Endothelial cell of umbilical vein (primary cell): ENCODE data around the gene PPP1R9B. TPM values are rescaled to one million over a fixed set of nuclear protein-coding genes. Genes with fewer than 3 reads are reported as not detected.

ENCODE experiments used
- BruUV-seq: library from RNA; stranded (reverse); fragments of 400-500 nt; replicated peaks from 2 replicates; lab custom pipeline; 2021; lab: Mats Ljungman, UMichigan
- CTCF ChIA-PET: fragments of 300-600, 350-600 bp; sonication (Branson Sonifier 250); formaldehyde crosslinking; loops from one replicate; lab custom pipeline; 2021; ENCODE audit warnings: antibody characterized with exemption, inconsistent platforms; lab: Charles Lee
- POLR2A ChIA-PET: fragments of 300-600, 350-600 bp; sonication (Branson Sonifier 250); formaldehyde crosslinking; loops from one replicate; lab custom pipeline; 2021; ENCODE audit warnings: antibody characterized with exemption, inconsistent platforms; lab: Charles Lee
- DNase-seq: peaks from one replicate; pipeline ENCODE4 v3.0.0-alpha.2; 2011; ENCODE audit warnings: low read depth, low spot score
- FAIRE-seq: peaks from 2 replicates; lab custom pipeline; 2011; peaks lifted over from hg19 to GRCh38; lab: Jason Lieb, UNC
- H2AFZ ChIP-seq: 2 replicates; pipeline ENCODE4 v1.6.0; 2012; ENCODE audit warnings: low read depth, low read length, control low read depth, inconsistent platforms
- H3K27ac ChIP-seq: 2 replicates; pipeline ENCODE4 v1.5.1; 2011; ENCODE audit warnings: low read depth, mild to moderate bottlenecking, control low read depth, low read length, moderate library complexity; ENCODE audit not compliant: insufficient read depth
- H3K27me3 ChIP-seq, 2 experiments: 2 replicates each; pipeline versions ENCODE4 v1.6.0 to v1.6.1; 2011; ENCODE audit warnings: low read length in 2 of 2, mixed read lengths in 1 of 2; ENCODE audit not compliant: control insufficient read depth in 2 of 2, insufficient read depth in 2 of 2
- H3K36me3 ChIP-seq, 2 experiments: 2 replicates in 1 of 2; 3 replicates in 1 of 2; pipeline ENCODE4 v1.5.1; 2011; ENCODE audit warnings: low read length in 2 of 2, mild to moderate bottlenecking in 1 of 2, moderate library complexity in 1 of 2; ENCODE audit not compliant: control insufficient read depth in 2 of 2, insufficient read depth in 2 of 2; ENCODE audit errors: extremely low read depth in 1 of 2
- H3K4me1 ChIP-seq: 3 replicates; pipeline ENCODE4 v1.5.1; 2011; ENCODE audit warnings: mild to moderate bottlenecking, low read length; ENCODE audit not compliant: control insufficient read depth, insufficient read depth; ENCODE audit errors: extremely low read depth
- H3K4me2 ChIP-seq: 2 replicates; pipeline ENCODE4 v1.6.1; 2011; ENCODE audit warnings: low read length, control low read depth, mixed read lengths; ENCODE audit not compliant: insufficient read depth
- H3K4me3 ChIP-seq, 3 experiments: fragments of 200-600 bp in 1 of 3; sonication (generic), shearing (Covaris generic) in 1 of 3; replicated peaks in 1 of 3; 2 replicates each; pipeline ENCODE4 v1.5.1; 2011 to 2016; ENCODE audit warnings: control low read depth in 3 of 3, low read length in 3 of 3, mild to moderate bottlenecking in 2 of 3, inconsistent platforms in 1 of 3, low read depth in 1 of 3, moderate library complexity in 1 of 3; ENCODE audit not compliant: insufficient read depth in 1 of 3
- H3K79me2 ChIP-seq: 2 replicates; pipeline ENCODE4 v1.6.0; 2012; ENCODE audit warnings: low read length, inconsistent platforms; ENCODE audit not compliant: control insufficient read depth, insufficient read depth
- H3K9ac ChIP-seq: replicated peaks from 2 replicates; pipeline ENCODE3; 2011; ENCODE audit warnings: low read length, control low read depth; ENCODE audit not compliant: insufficient read depth; ENCODE audit errors: extremely low read depth
- H3K9me1 ChIP-seq: replicated peaks from 3 replicates; pipeline ENCODE4 v1.6.0; 2011; ENCODE audit warnings: mild to moderate bottlenecking, low read length; ENCODE audit not compliant: control insufficient read depth, insufficient read depth; ENCODE audit errors: extremely low read depth
- H3K9me3 ChIP-seq: replicated peaks from 2 replicates; pipeline ENCODE4 v1.5.1; 2012; ENCODE audit warnings: low read length, inconsistent platforms; ENCODE audit not compliant: control insufficient read depth, insufficient read depth
- H4K20me1 ChIP-seq: replicated peaks from 2 replicates; pipeline ENCODE3; 2011; ENCODE audit warnings: mild to moderate bottlenecking, low read length; ENCODE audit not compliant: control insufficient read depth, insufficient read depth; ENCODE audit errors: extremely low read depth
- EZH2 ChIP-seq: IDR thresholded peaks from 2 replicates; pipeline ENCODE4 v1.6.1; 2012; ENCODE audit warnings: borderline replicate concordance, low read depth, mild to moderate bottlenecking, moderate library complexity, low read length, inconsistent platforms; ENCODE audit not compliant: severe bottlenecking
- FOS ChIP-seq: IDR thresholded peaks from 2 replicates; pipeline ENCODE4 v1.6.1; 2011; ENCODE audit warnings: mild to moderate bottlenecking, low read length, moderate library complexity, borderline replicate concordance; ENCODE audit not compliant: insufficient read depth
- GATA2 ChIP-seq: IDR thresholded peaks from 2 replicates; pipeline ENCODE4 v1.7.0; 2011; ENCODE audit warnings: low read depth, mild to moderate bottlenecking, moderate library complexity, mixed read lengths, low read length; ENCODE audit not compliant: insufficient read length, insufficient read depth
- JUN ChIP-seq: IDR thresholded peaks from 2 replicates; pipeline ENCODE4 v1.6.1; 2011; ENCODE audit warnings: borderline replicate concordance, low read depth; ENCODE audit not compliant: insufficient read length, insufficient read depth
- MAX ChIP-seq: IDR thresholded peaks from 2 replicates; pipeline ENCODE4 v1.6.1; 2011; ENCODE audit not compliant: insufficient read depth, insufficient read length
- MYC ChIP-seq: IDR thresholded peaks from one replicate; pipeline ENCODE4 v1.6.1; 2011; ENCODE audit warnings: mild to moderate bottlenecking, low read depth, low read length
- POLR2A ChIP-seq: IDR thresholded peaks from 2 replicates; pipeline ENCODE4 v1.6.1; 2012; ENCODE audit warnings: low read depth, mild to moderate bottlenecking, control low read depth, low read length
- POLR2AphosphoS5 ChIP-seq: IDR thresholded peaks from 2 replicates; pipeline ENCODE4 v1.6.1; 2012; ENCODE audit warnings: low read depth, mild to moderate bottlenecking, control low read depth, low read length, moderate library complexity; ENCODE audit not compliant: insufficient read depth
- dilution Hi-C: fragments of 300-500 bp; cut with MboI; formaldehyde crosslinking; loops from one replicate; pipeline ENCODE4 v1.15.0; 2019; ENCODE audit warnings: low sequenced_read_pairs; ENCODE audit not compliant: extremely low pct_ligation_motif_present
- intact Hi-C: fragments of 100-400 bp; cut with micrococcal nuclease; formaldehyde crosslinking; loops from one replicate; pipeline ENCODE4 v1.10.0; 2022
- polyA plus RNA-seq, 4 experiments: library from polyadenylated mRNA; depleted of rRNA in 3 of 4; stranded (reverse) in 3 of 4; unstranded in 1 of 4; fragments of >200 nt; gene quantifications; 2 replicates each; pipeline versions ENCODE4 v1.2.1 to v1.2.3, GENCODE V29; 2011 to 2012; ENCODE audit warnings: missing spikeins in 1 of 4
- total RNA-seq: library from RNA; stranded (reverse); gene quantifications from 2 replicates; pipeline ENCODE4 v1.2.3, GENCODE V29; 2021
- TF ChIP-seq, protein P1 (sequence below), 2 donors: IDR thresholded peaks; 1 replicate in 1 of 2; 2 replicates in 1 of 2; pipeline ENCODE4 v1.5.1; 2011; ENCODE audit warnings: low read length in 2 of 2, mild to moderate bottlenecking in 2 of 2, moderate library complexity in 2 of 2, control low read depth in 1 of 2, inconsistent platforms in 1 of 2, low read depth in 1 of 2; ENCODE audit not compliant: insufficient read depth in 1 of 2; ENCODE audit errors: extremely low read depth in 1 of 2

Gene PPP1R9B
- total and polyA plus RNA-seq, 2 donors (not counting 3 experiments of a cell fraction or from before 2014, with no cell fraction given) = 20.1 to 60.2 TPM

DNA sequence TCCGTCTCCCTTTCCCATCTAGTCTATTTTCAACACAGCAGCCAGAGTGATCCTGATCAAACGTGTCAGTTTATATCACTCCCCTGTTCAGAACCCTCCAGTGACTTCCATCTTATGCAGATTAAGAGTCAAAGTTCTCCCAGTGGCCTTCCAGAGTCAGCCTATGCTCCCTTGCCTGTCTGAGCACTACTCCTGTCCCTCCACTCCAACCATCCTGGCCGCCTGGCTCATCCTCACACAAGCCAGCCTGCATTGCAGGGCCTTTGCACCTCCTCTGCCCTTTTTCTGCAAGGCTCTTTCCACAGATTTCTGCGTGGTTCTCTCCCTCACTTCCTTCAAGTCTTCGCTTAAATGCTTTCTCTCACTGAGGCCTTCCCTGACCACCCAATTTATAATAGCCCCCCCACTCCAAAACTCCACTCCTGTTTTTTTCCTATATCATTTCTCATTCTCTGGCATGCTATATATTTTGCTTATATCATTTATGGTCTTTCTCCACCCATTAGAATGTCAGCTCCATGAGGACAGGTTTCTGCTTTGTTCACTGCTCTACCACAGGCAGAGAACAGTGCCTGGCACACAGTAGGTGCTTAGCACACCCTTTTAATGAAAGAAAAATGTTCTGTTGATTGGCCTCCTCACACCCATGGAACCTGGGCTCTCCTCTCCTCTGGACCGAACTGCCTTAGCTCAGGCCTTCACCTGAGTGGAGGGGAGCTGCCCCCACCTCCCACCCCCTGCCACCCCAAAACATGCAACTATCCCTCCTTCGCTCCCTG is 29.8 kb downstream of the PPP1R9B start:
- Histone ChIP-seq H3K9ac (no peak overlapping the region), H3K36me3 (no peaks in the 10 kb centered on the region), H2AFZ (no peak overlapping the region), H3K4me3 (no peak overlapping the region), H3K27me3 (no peaks in the 10 kb centered on the region), H4K20me1 (no peaks in the 10 kb centered on the region), H3K4me1 (peaks cover 10% of the 10 kb centered on the region), H3K79me2 (no peaks in the 10 kb centered on the region), H3K27ac (no peak overlapping the region), H3K9me3 (no peaks in the 10 kb centered on the region), H3K4me2 (no peak overlapping the region), H3K9me1 (no peaks in the 10 kb centered on the region)
- intact Hi-C loops (no loop called here), dilution Hi-C loops (no loop called here)
- CTCF ChIA-PET = interaction anchor here (1.4 to 2.3 kb wide), 3 partner anchors 12 to 41 kb away, joined by 3 to 6 read pairs (median 5); no protein-coding TSS in a partner anchor
- BruUV-seq = no TSS peak
- POLR2A ChIA-PET = no interaction called here
- DNase-seq (no peak), FAIRE-seq (no peak)
- no peak for TF ChIP-seq POLR2A
- no peak for TF ChIP-seq MAX
- TF ChIP-seq FOS = no peak
- TF ChIP-seq, protein P1, sequence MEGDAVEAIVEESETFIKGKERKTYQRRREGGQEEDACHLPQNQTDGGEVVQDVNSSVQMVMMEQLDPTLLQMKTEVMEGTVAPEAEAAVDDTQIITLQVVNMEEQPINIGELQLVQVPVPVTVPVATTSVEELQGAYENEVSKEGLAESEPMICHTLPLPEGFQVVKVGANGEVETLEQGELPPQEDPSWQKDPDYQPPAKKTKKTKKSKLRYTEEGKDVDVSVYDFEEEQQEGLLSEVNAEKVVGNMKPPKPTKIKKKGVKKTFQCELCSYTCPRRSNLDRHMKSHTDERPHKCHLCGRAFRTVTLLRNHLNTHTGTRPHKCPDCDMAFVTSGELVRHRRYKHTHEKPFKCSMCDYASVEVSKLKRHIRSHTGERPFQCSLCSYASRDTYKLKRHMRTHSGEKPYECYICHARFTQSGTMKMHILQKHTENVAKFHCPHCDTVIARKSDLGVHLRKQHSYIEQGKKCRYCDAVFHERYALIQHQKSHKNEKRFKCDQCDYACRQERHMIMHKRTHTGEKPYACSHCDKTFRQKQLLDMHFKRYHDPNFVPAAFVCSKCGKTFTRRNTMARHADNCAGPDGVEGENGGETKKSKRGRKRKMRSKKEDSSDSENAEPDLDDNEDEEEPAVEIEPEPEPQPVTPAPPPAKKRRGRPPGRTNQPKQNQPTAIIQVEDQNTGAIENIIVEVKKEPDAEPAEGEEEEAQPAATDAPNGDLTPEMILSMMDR (IDR thresholded peaks at IDR 0.05; ENCODE audit: extremely low read depth in 1 of 2, insufficient read depth in 1 of 2, low read depth in 1 of 2, low read length in 2 of 2) = no peak
- TF ChIP-seq JUN = no peak
- no peak for TF ChIP-seq POLR2AphosphoS5
- no peak for TF ChIP-seq MYC
- TF ChIP-seq GATA2 = no peak
- TF ChIP-seq EZH2 = no peak
